AG09309 (cell line): ENCODE measurements around the gene IER5.

Experiments
- DNase-seq: peaks from one replicate; pipeline ENCODE4 v3.0.0-alpha.2; 2010; ENCODE audit warnings: low read depth
- H3K4me3 ChIP-seq: 2 replicates; pipeline ENCODE4 v1.5.1; 2011; ENCODE audit warnings: mild to moderate bottlenecking, low read depth, low read length, moderate library complexity; ENCODE audit not compliant: control insufficient read depth
- CTCF ChIP-seq: IDR thresholded peaks from 2 replicates; pipeline ENCODE4 v1.5.1; 2011; ENCODE audit warnings: mild to moderate bottlenecking, low read depth, low read length, inconsistent platforms; ENCODE audit not compliant: insufficient read depth, control insufficient read depth; ENCODE audit errors: missing control alignments

IER5 gene

DNA sequence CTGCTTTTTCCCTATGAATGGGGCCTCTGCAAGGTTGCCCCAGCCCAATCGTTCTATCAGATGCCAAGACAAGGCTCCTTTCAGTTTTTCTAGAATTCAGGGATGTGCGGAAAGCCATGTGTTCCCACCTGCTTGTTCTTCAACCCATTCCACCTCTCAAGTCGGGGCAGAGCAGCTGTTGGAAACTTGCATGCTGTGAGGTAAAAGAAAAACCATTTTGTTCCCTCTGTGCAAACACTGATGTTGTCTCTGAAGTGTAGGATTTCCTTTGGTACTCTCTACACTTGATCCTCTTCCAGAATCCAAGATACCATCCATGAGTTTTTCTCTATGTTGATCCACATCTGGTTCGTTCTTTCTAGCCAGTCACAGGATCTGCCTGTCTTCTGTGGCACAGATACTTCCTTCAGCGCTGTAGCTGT, 7.3 kb downstream of the IER5 start:
- TF ChIP-seq CTCF, result no peak
- no peak overlapping the region for H3K4me3 ChIP-seq
- no peak for DNase-seq

GRCh38 chr1:181097242-181097641, 8.7 kb downstream of the IER5 start:
- no peak overlapping the region for H3K4me3 ChIP-seq
- no peak for TF ChIP-seq CTCF
- no peak for DNase-seq

DNA sequence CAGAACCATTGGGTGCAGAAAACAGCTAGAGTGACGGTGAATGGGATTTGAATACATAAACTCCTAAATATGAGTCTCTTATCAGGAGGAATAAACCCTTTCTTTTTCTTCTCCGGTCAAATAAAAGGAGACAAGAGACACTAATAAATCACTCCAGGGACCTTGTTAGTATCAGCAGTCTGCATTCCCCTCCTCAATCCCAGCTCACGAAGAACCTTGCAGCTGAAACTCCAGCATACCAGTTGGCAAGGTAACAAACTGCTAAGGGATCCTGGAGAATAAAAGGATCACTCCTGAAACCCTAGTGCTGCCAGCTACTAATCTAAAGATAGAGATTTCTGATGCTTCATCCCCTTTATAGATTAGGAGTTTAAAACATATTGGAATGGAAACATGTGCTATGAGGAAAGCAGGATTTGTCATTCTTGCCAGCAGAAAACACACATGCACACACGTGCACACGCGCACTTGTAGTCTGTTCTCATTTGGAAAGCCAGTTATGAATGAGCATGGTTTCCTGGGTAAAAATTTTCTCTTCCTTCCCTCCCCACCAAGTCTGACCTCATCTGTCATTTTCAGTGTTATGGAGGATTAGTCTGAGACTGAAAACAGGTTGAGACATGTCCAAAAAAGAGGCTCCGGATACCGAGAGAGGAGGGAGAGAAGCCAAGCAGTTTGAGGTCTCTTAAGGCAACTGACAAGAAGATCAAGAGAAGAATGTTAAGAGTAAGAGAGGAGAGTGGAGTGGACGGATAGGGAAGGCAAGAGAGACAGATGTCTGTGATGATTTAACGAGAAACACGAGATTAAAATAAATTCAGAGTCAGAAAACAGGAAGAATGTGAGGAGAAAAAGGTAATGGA, 10.9 kb downstream of the IER5 start:
- no peak for DNase-seq
- no peak overlapping the region for H3K4me3 ChIP-seq
- TF ChIP-seq CTCF, result no peak

DNA sequence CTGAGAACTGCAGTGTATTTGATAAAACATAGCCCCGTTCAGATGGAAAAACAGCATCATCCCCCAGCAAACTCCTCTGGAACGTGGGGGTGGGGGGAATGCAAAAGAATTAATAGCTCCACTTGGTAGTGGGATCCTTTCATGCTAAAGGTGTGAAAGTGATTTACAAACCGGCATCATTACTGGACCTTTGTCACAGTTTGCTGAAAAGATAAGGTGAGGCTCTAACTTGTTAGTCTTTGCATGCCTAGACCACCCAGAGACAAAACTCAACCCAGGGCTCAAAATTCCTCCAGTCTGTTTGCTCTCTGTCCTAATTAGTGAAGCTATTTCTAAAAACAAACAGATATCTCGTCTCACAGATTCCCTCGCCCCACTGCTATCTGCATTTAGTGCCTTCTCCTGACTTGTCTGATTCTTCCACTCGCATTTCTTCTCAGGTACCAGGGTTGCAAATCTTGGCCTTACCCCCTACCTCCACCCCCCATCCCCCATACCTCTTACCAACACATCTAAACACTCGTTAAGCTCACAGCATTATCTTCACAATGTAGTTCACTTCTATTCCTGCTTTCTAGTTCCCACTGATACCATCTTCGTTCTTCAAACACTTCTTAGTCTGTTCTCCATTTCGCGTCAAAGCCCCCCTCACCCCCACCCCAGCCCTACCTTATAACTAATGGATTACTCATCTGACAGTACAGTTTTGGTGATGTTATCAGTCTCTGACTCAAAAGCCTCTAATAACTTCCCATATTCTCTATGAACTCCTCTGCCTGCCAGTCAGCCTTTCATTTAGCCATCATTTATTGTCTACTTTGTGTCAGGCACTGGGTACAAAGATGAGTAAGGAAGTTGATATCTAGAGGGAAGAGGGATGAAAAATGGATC, 11.8 kb downstream of the IER5 start:
- H3K4me3 ChIP-seq, result no peak overlapping the region
- DNase-seq, result no peak

GRCh38 chr1:181100934-181101333, 12.4 kb downstream of the IER5 start:
- no peak for DNase-seq
- TF ChIP-seq CTCF, result no peak
- no peak overlapping the region for H3K4me3 ChIP-seq

More for the DNA sequence above, 11.8 kb downstream of the IER5 start:
- no peak for TF ChIP-seq CTCF

- TF ChIP-seq CTCF, result no peak
- H3K4me3 ChIP-seq, result no peak overlapping the region
- DNase-seq, result no peak
Observed at GRCh38 chr1:181101581-181102226, 13.2 kb downstream of the IER5 start.
